SJSA1 (cell line): Measurements from ENCODE around the gene GPNMB. TPM values are rescaled to one million over a fixed set of nuclear protein-coding genes. Genes with fewer than 3 reads are reported as not detected.
A peak's percentile ranks its signal among the peaks of the same experiment; 100 is the strongest.

Experiments
- DNase-seq, 2 experiments: peaks; one replicate each; pipeline ENCODE4 v3.0.0-alpha.2; 2015 to 2020; ENCODE audit warnings: low spot score in 2 of 2, low read depth in 1 of 2
- H3K27ac ChIP-seq: fragments of 250-450 bp; sonication (Bioruptor Pico); 2 replicates; pipeline ENCODE4 v1.5.1; 2020; ENCODE audit warnings: mild to moderate bottlenecking, moderate library complexity
- H3K27me3 ChIP-seq: fragments of 250-450 bp; sonication (Bioruptor Pico); replicated peaks from 2 replicates; pipeline ENCODE4 v1.5.1; 2020; ENCODE audit warnings: mild to moderate bottlenecking, moderate library complexity
- H3K36me3 ChIP-seq: fragments of 250-450 bp; sonication (Bioruptor Pico); 2 replicates; pipeline ENCODE4 v1.5.1; 2020; ENCODE audit warnings: mild to moderate bottlenecking
- H3K4me1 ChIP-seq: fragments of 250-450 bp; sonication (Bioruptor Pico); replicated peaks from 2 replicates; pipeline ENCODE4 v1.6.1; 2021; ENCODE audit warnings: mild to moderate bottlenecking
- H3K4me3 ChIP-seq: fragments of 250-450 bp; sonication (Bioruptor Pico); 2 replicates; pipeline ENCODE4 v1.5.1; 2020; ENCODE audit warnings: mild to moderate bottlenecking
- H3K9me3 ChIP-seq: fragments of 250-450 bp; sonication (Bioruptor Pico); replicated peaks from 2 replicates; pipeline ENCODE4 v1.5.1; 2020; ENCODE audit warnings: mild to moderate bottlenecking
- total RNA-seq: library from RNA; depleted of rRNA; stranded (reverse); fragments of >200 nt; shearing (Covaris generic); gene quantifications from 2 replicates; pipeline ENCODE4 v1.2.3, GENCODE V29; 2014

Gene GPNMB
- total RNA-seq, 1 experiment from 2014 or later = 1.1 TPM

GRCh38 chr7:23238983-23239652, 7.5 kb upstream of the GPNMB start:
- Histone ChIP-seq H3K4me3 (no peak overlapping the region), H3K27ac (no peak overlapping the region), H3K4me1 (peaks cover 6% of the 10 kb centered on the region), H3K36me3 (no peaks in the 10 kb centered on the region), H3K9me3 (no peaks in the 10 kb centered on the region), H3K27me3 (0 out of 2 replicates have a peak, but pooled peaks cover 2% of the 10 kb centered on the region)
- no peak for DNase-seq

DNA sequence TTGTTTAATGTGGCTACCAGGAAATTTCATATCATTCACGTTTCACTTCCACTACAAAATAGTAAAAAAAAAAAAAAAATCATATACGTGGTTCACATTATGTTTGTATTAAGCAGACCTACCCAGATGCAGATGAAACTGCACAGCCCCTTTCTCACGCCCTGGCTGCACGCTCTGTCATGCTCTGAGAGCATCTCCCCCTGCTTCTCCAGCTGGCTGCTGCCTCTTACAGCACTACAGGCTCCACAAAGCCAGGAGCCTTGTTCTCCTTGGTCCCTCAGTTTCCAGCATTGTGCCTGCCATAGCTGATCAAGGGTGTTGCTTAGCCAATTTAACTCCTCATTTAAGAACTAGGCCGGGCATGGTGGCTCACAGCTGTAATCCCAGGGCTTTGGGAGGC, 6.9 kb upstream of the GPNMB start:
- Histone ChIP-seq H3K9me3 (no peaks in the 10 kb centered on the region), H3K36me3 (no peaks in the 10 kb centered on the region), H3K4me1 (peaks cover 2% of the 10 kb centered on the region), H3K27me3 (0 out of 2 replicates have a peak, but pooled peaks cover 6% of the 10 kb centered on the region), H3K4me3 (no peak overlapping the region), H3K27ac (no peak overlapping the region)
- no peak for DNase-seq

DNA sequence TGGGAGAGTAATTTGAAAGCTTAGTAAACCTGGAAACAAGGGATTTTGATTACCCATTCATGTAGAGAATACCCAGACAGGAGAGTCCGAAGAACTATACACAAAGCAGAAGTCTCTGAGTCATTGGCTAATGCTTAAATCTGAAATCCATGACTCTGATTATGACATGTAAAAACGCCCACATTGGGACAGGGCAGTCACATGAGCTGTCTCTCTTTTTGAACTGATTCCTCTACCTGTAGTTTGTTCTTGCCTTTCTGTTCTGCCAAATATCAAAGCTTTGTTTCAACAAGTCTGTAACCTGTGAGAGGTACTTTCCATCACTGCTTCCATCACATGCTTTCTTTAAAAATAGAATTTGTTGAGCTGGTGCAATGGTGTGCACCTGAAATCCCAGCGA, 4.3 kb upstream of the GPNMB start:
- no peak overlapping the region for H3K4me3 ChIP-seq
- no peak for DNase-seq
- no peaks in the 10 kb centered on the region for H3K9me3 ChIP-seq
- 0 out of 2 replicates have a peak, but pooled peaks cover 6% of the 10 kb centered on the region for H3K27me3 ChIP-seq
- no peak overlapping the region for H3K27ac ChIP-seq
- H3K36me3 ChIP-seq = no peaks in the 10 kb centered on the region
- H3K4me1 ChIP-seq = no peaks in the 10 kb centered on the region; the same call in 1 of the 2 replicates

- Histone ChIP-seq H3K9me3 (no peaks in the 10 kb centered on the region), H3K36me3 (no peaks in the 10 kb centered on the region), H3K4me1 (no peaks in the 10 kb centered on the region; the same call in 1 of the 2 replicates), H3K27me3 (0 out of 2 replicates have a peak, but pooled peaks cover 6% of the 10 kb centered on the region), H3K4me3 (no peak overlapping the region), H3K27ac (no peak overlapping the region)
- no peak for DNase-seq
Observed at GRCh38 chr7:23242935-23243334, 3.6 kb upstream of the GPNMB start.

DNA sequence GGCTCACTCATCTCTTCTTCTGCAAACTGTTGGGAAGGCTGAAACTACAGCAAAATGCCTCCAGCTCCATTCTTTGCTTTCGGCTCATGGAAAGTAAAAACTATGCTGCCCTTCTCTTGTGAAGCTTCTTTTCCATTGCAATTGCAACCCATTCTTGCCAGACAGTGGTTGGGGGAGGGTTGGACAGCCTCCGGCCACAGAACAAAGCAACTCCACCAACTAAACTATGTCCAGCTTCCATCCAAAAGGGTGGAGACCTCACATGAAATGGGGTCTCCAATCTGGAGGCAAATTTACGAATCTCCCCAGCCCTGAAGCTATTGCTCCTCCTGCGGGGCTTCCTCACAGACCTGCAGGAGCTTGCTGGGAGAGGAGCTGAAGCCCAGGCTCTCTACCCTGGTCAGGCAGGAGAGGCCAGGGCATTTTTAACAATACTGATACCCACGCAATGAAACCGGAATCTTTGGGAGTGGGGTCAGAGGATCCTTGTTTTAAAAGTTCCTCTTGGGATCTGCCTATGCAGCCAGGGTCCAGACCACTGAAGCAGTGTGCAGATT, 549 bp downstream of the GPNMB start:
- no peak overlapping the region for H3K27ac ChIP-seq

DNA sequence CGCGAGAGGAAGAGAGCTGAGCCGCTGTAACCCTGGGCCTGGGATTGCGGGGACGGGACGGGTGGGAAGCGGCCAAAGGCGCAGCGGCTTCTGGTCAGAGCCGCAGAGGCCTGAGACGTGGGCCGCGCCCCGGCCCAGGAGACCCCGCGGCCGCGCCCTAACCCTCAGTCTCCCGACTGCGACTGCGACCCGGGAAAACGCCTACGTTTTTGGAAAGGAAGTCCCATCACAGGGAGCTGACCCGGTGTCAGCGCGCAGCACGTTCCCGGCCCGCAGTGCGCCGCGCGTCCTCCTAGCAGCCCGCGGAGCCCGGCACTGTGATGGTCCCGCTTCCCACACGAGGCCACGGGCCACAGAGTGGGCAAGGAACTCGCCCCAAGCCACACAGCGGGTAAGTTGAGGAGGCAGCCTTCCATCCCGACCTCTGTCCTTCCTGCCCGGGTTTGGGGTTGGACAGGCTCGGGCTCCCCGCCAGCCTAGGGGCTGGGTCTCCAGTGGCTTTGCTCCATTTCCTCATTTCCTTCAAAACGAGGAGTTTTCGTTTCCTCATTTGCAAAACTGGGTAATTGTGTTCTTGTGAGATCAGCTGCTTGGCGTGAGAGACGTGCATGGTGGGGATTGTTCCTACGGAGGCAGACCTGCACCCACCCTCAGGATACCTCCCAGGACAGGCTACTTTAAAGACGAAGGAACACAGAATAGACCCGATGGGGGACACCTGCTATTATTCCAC, 1.2 kb downstream of the GPNMB start:
- no peaks in the 10 kb centered on the region; the same call in 1 of the 2 replicates for H3K4me1 ChIP-seq
- H3K9me3 ChIP-seq = no peaks in the 10 kb centered on the region
- H3K27ac ChIP-seq = no peak overlapping the region
- H3K4me3 ChIP-seq = no peak overlapping the region
- no peaks in the 10 kb centered on the region for H3K36me3 ChIP-seq
- H3K27me3 ChIP-seq = 0 out of 2 replicates have a peak, but pooled peaks cover 6% of the 10 kb centered on the region
- no peak for DNase-seq

More for the DNA sequence above, 549 bp downstream of the GPNMB start:
- Histone ChIP-seq H3K4me1 (no peaks in the 10 kb centered on the region; the same call in 1 of the 2 replicates), H3K27me3 (0 out of 2 replicates have a peak, but pooled peaks cover 6% of the 10 kb centered on the region), H3K36me3 (no peaks in the 10 kb centered on the region), H3K4me3 (no peak overlapping the region), H3K9me3 (no peaks in the 10 kb centered on the region)
- no peak for DNase-seq

- Histone ChIP-seq H3K36me3 (no peaks in the 10 kb centered on the region), H3K27me3 (0 out of 2 replicates have a peak, but pooled peaks cover under 1% of the 10 kb centered on the region), H3K9me3 (no peaks in the 10 kb centered on the region), H3K27ac (no peak overlapping the region), H3K4me3 (no peak overlapping the region), H3K4me1 (peaks cover 9% of the 10 kb centered on the region)
- no peak for DNase-seq
Observed at GRCh38 chr7:23249486-23249885, 2.9 kb downstream of the GPNMB start.

DNA sequence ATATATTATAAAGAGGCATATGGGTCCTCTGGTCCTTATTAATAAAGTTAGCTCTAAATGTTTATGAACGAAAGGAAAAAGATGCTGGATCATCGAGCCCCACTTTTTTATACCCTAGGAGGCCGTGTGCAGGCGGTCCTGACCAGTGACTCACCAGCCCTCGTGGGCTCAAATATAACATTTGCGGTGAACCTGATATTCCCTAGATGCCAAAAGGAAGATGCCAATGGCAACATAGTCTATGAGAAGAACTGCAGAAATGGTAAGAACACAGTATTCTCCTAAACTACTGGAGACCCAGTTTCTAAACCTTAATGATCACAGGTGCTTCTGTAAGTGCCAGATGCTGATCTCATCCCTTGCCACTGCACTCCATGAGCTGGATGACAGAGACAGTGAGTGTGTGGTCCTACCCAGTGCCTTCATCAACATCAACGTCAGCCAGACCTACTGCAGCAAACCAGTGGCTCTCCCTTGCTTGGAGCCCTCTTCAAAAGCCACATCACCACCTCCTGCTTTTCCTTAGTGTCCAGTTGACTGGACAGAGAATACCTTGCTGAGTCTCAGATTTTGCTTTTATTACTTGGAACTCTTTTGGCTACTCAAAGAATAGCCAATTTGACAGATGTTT, 7.6 kb downstream of the GPNMB start:
- H3K27me3 ChIP-seq = no peaks in the 10 kb centered on the region
- no peak overlapping the region for H3K27ac ChIP-seq
- H3K36me3 ChIP-seq = no peaks in the 10 kb centered on the region
- H3K4me1 ChIP-seq = peaks cover 12% of the 10 kb centered on the region
- H3K9me3 ChIP-seq = no peaks in the 10 kb centered on the region; the same call in 1 of the 2 replicates
- H3K4me3 ChIP-seq = no peak overlapping the region
- peak; percentile 61 to 64 for DNase-seq

DNA sequence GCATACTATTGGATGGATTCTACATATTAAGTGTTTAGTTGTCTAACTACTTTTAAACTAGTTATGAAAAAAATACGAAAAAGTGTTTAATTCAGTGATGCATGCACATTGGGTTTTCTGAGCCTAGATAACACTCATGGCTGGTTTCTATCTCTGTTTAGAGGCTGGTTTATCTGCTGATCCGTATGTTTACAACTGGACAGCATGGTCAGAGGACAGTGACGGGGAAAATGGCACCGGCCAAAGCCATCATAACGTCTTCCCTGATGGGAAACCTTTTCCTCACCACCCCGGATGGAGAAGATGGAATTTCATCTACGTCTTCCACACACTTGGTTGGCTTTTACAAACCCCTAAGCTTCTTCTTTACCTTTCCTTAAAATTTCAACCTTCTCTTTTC, 10.2 kb downstream of the GPNMB start:
- no peak for DNase-seq
- H3K9me3 ChIP-seq = no peaks in the 10 kb centered on the region; the same call in 1 of the 2 replicates
- H3K4me3 ChIP-seq = no peak overlapping the region
- H3K27ac ChIP-seq = no peak overlapping the region
- H3K27me3 ChIP-seq = no peaks in the 10 kb centered on the region
- H3K36me3 ChIP-seq = no peaks in the 10 kb centered on the region
- H3K4me1 ChIP-seq = peaks cover 12% of the 10 kb centered on the region

- Histone ChIP-seq H3K27ac (no peak overlapping the region), H3K36me3 (no peaks in the 10 kb centered on the region), H3K27me3 (no peaks in the 10 kb centered on the region), H3K4me1 (no peaks in the 10 kb centered on the region), H3K9me3 (no peaks in the 10 kb centered on the region; the same call in 1 of the 2 replicates), H3K4me3 (no peak overlapping the region)
- DNase-seq = no peak
Observed at GRCh38 chr7:23260371-23260770, 13.8 kb downstream of the GPNMB start.

- Histone ChIP-seq H3K27me3 (no peaks in the 10 kb centered on the region), H3K4me1 (no peaks in the 10 kb centered on the region), H3K27ac (no peak overlapping the region), H3K4me3 (no peak overlapping the region), H3K9me3 (no peaks in the 10 kb centered on the region), H3K36me3 (no peaks in the 10 kb centered on the region)
- peak; percentile 30 to 62 for DNase-seq
Observed at GRCh38 chr7:23261843-23262452, 15.4 kb downstream of the GPNMB start.

- H3K27ac ChIP-seq = no peak overlapping the region
- H3K27me3 ChIP-seq = no peaks in the 10 kb centered on the region
- H3K9me3 ChIP-seq = no peaks in the 10 kb centered on the region
- H3K4me3 ChIP-seq = no peak overlapping the region
- DNase-seq = no peak
- no peaks in the 10 kb centered on the region for H3K36me3 ChIP-seq
- H3K4me1 ChIP-seq = no peaks in the 10 kb centered on the region
Observed at GRCh38 chr7:23264916-23265458, 18.4 kb downstream of the GPNMB start.

DNA sequence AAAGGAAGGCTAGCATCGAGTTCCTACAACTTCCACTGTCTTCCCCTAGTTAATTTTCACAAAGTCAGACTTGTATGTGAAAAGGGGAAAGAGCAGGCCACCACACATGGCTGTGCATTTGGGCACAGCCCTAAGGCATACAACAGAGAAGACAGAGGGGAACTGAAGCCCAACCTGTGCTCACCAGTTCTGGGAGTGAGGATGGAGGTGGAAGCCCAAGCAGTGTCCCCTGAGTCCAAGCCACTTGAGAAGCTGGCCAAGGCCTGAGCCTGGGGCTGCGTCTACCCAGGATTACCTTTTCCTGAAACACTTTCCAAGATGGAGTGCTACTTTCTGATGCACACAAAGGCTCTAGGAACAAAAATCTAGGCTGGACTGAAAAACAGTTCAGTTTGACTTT, 20.3 kb downstream of the GPNMB start:
- Histone ChIP-seq H3K4me1 (no peaks in the 10 kb centered on the region), H3K27me3 (no peaks in the 10 kb centered on the region), H3K27ac (no peak overlapping the region), H3K4me3 (no peak overlapping the region), H3K36me3 (no peaks in the 10 kb centered on the region), H3K9me3 (no peaks in the 10 kb centered on the region)
- DNase-seq = no peak
